Measurements from ENCODE around the gene BRD9. TPM values are rescaled to one million over a fixed set of nuclear protein-coding genes. Genes with fewer than 3 reads are reported as not detected.

BRD9 gene
- total and polyA plus RNA-seq, 2 experiments from 2014 or later = 17.8 to 20.3 TPM

GRCh38 chr5:851076-851475 lies 41.5 kb downstream of the BRD9 start:
- H3K4me3 ChIP-seq = no peak overlapping the region
- H3K4me2 ChIP-seq = no peak overlapping the region
- no peak for TF ChIP-seq EZH2 (IDR thresholded peaks at IDR 0.05; ENCODE audit: borderline replicate concordance)
- no peak for TF ChIP-seq CTCF (IDR thresholded peaks at IDR 0.05; ENCODE audit: poor library complexity)
- no peak for TF ChIP-seq EZH2phosphoT487 (IDR thresholded peaks at IDR 0.05; ENCODE audit: low read depth, severe bottlenecking, unreplicated experiment)
- no peaks in the 10 kb centered on the region for H3K9me3 ChIP-seq (ENCODE audit: low read depth)
- DNase-seq (ENCODE audit: low spot score) = no peak
- H3K36me3 ChIP-seq (replicated peaks; ENCODE audit: insufficient read depth, low read depth) = no peaks in the 10 kb centered on the region
- WGBS (ENCODE audit: low lambda C conversion rate, missing lambda C conversion rate) = 79% methylated on average over 18 of the region's 19 CpGs
- H2AFZ ChIP-seq = no peak overlapping the region
- H3K27ac ChIP-seq = no peak overlapping the region
- no peaks in the 10 kb centered on the region for H3K79me2 ChIP-seq
- H3K4me1 ChIP-seq (ENCODE audit: insufficient read depth) = no peaks in the 10 kb centered on the region
- no peaks in the 10 kb centered on the region for H3K9me2 ChIP-seq (replicated peaks; ENCODE audit: insufficient read depth)
- no peaks in the 10 kb centered on the region for H4K20me1 ChIP-seq (ENCODE audit: insufficient read depth, poor library complexity, severe bottlenecking)
- H3K27me3 ChIP-seq = no peaks in the 10 kb centered on the region

GRCh38 chr5:850511-851006 lies 42.0 kb downstream of the BRD9 start, which contains the start of gene ZDHHC11:
Gene ZDHHC11, minus strand, starts transcription at chr5:850986. Its CDS starts 384 bp downstream, at chr5:850602.
- Histone ChIP-seq H3K4me1 (ENCODE audit: insufficient read depth) (no peaks in the 10 kb centered on the region), H3K4me2 (no peak within 1 kb of the TSS), H3K36me3 (replicated peaks; ENCODE audit: insufficient read depth, low read depth) (no peaks in the 10 kb centered on the region), H3K4me3 (no peak within 1 kb of the TSS), H2AFZ (no peak within 1 kb of the TSS), H3K27me3 (no peaks in the 10 kb centered on the region), H3K9me3 (ENCODE audit: low read depth) (no peaks in the 10 kb centered on the region), H3K9me2 (replicated peaks; ENCODE audit: insufficient read depth) (no peaks in the 10 kb centered on the region), H4K20me1 (ENCODE audit: insufficient read depth, poor library complexity, severe bottlenecking) (no peaks in the 10 kb centered on the region), H3K79me2 (no peaks in the 10 kb centered on the region), H3K27ac (no peak within 1 kb of the TSS)
- TF ChIP-seq EZH2 (IDR thresholded peaks at IDR 0.05; ENCODE audit: borderline replicate concordance) (no peak), CTCF (IDR thresholded peaks at IDR 0.05; ENCODE audit: poor library complexity) (no peak), EZH2phosphoT487 (IDR thresholded peaks at IDR 0.05; ENCODE audit: low read depth, severe bottlenecking, unreplicated experiment) (no peak)
- WGBS (ENCODE audit: low lambda C conversion rate, missing lambda C conversion rate) = 75% methylated on average over 27 of the region's 27 CpGs
- DNase-seq (ENCODE audit: low spot score) = peak; percentile 28

GRCh38 chr5:849651-850301 lies 42.8 kb downstream of the BRD9 start:
- H2AFZ ChIP-seq = no peak overlapping the region

More at GRCh38 chr5:849651-850301, 42.8 kb downstream of the BRD9 start:
- Histone ChIP-seq H3K79me2 (no peaks in the 10 kb centered on the region), H3K9me3 (ENCODE audit: low read depth) (no peaks in the 10 kb centered on the region), H3K9me2 (replicated peaks; ENCODE audit: insufficient read depth) (no peaks in the 10 kb centered on the region), H3K4me2 (no peak overlapping the region), H3K27me3 (no peaks in the 10 kb centered on the region), H3K36me3 (replicated peaks; ENCODE audit: insufficient read depth, low read depth) (no peaks in the 10 kb centered on the region), H3K27ac (no peak overlapping the region), H4K20me1 (ENCODE audit: insufficient read depth, poor library complexity, severe bottlenecking) (no peaks in the 10 kb centered on the region), H3K4me1 (ENCODE audit: insufficient read depth) (no peaks in the 10 kb centered on the region), H3K4me3 (no peak overlapping the region)
- 82% methylated on average over 20 of the region's 20 CpGs for WGBS (ENCODE audit: low lambda C conversion rate, missing lambda C conversion rate)
- peak; percentile 76 for DNase-seq (ENCODE audit: low spot score)
- TF ChIP-seq EZH2 (IDR thresholded peaks at IDR 0.05; ENCODE audit: borderline replicate concordance) = no peak
- no peak for TF ChIP-seq EZH2phosphoT487 (IDR thresholded peaks at IDR 0.05; ENCODE audit: low read depth, severe bottlenecking, unreplicated experiment)
- TF ChIP-seq CTCF (IDR thresholded peaks at IDR 0.05; ENCODE audit: poor library complexity) = no peak
